GM12872 (cell line): ENCODE data around the gene PITPNC1.

Experiments used
- TF ChIP-seq, protein P1 (sequence below): IDR thresholded peaks from 3 replicates; pipeline ENCODE4 v1.5.1; 2011; ENCODE audit warnings: low read depth, mild to moderate bottlenecking, low read length, moderate library complexity; ENCODE audit not compliant: insufficient read depth

PITPNC1 gene

DNA sequence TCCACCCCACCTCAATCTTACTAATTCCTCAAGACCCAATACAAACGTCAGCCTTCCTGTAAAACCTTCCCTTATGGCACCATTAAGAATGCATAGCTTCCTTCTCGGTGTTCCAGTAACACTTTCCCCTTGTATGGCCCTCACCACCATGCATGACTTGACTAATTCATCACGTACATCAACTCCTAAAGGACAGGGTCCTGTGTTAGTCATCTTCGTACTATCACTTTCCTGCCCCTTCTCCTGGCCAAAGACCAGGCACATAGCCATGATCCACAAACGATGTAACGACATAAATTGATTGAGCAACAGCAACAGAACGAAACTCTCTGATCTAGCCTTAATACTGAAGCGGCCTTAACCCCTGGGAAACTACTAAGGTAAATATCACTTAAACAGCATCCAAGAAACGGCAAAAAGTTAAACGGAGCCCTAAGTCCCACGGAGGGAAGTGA lies 11.3 kb upstream of the PITPNC1 start:
- TF ChIP-seq, protein P1, sequence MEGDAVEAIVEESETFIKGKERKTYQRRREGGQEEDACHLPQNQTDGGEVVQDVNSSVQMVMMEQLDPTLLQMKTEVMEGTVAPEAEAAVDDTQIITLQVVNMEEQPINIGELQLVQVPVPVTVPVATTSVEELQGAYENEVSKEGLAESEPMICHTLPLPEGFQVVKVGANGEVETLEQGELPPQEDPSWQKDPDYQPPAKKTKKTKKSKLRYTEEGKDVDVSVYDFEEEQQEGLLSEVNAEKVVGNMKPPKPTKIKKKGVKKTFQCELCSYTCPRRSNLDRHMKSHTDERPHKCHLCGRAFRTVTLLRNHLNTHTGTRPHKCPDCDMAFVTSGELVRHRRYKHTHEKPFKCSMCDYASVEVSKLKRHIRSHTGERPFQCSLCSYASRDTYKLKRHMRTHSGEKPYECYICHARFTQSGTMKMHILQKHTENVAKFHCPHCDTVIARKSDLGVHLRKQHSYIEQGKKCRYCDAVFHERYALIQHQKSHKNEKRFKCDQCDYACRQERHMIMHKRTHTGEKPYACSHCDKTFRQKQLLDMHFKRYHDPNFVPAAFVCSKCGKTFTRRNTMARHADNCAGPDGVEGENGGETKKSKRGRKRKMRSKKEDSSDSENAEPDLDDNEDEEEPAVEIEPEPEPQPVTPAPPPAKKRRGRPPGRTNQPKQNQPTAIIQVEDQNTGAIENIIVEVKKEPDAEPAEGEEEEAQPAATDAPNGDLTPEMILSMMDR = no peak

DNA sequence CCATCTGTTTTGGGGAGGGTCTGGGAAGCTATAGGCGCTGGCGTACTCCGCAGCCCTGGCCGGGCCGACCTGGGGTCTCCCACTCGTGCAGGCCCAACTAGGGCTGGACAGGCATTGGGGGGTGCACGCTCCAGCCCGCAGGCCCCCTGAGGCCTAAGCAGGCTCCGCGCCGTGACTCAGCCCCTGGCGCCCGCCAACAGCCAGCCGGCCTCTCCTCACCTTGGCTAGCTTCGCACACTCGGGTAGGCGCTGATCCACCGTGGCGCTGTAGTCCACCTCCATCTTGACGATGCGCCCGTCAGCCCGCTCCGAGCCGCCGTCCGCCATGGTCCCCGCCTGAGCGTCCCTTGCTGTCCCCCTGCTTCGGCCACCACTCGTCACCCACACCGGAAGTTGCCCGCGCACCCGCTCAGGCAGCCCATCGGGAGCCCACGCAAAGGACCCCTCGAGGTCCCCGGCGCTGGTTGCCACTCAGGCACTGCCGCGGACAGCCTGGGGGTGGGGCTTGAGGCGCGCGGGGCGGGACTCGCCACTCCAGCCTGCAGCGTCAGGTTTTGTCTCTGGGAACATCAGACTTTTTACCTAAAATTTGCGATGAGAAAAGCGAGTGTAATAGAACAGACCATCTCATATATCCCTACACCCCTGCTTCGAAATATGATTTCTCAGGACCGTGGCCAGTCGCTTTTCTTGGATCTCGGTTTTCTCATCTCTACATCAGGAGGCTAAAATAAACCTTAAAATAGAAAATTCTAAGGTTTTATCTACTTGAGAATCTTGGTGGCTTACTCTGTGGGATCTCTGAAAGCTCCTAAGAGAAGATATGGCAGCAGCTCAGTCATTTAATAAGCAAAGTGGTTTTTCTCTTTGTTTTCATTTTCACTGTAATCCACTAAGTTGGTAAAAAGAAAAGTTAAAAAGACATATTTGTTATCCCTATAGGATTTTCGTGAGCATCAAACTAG lies 10.6 kb upstream of the PITPNC1 start, which contains the start of gene PSMD12:
PSMD12 (minus strand) TSS at position 385 of the 965 bp plus-strand sequence; CDS start at position 327, 58 bp downstream.
- TF ChIP-seq, protein P1 = no peak

DNA sequence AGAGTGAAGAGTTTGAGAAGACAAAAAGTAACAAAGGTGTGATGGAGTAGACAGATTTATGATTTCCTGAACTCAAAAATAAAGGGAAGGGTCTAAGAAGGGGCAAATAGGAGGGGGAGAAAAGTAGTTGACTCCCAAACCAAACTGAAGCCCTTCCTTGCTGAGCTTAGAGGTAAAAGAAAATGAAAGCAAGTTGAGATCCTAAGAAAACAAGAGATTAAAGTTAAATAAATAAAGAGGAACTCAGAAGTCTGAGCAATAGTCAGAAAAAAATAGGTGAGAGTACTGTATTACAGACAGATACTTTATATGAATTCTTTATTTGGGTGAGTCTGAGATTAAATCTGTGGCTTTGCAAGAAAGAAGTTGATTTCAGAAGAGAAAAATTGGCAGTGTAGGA lies 7.4 kb upstream of the PITPNC1 start:
- TF ChIP-seq, protein P1 = no peak

DNA sequence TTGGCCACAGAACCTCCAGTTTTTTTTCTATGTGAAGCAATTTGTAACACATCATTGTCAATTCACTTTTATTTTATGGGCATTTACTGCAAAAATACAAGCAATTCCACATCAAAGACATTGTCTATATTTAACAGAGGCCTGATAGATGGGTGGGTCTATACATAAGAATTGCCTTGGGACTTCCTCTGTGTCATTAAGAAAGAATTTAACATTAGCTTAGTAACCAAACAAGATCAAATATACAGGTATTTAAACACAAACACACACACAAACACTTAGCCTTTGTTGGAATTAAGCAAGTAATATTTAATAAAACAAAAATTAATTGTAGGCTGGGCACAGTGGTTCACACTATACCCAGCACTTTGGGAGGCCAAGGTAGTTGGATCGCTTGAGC lies 4.3 kb upstream of the PITPNC1 start:
- TF ChIP-seq, protein P1 = no peak

DNA sequence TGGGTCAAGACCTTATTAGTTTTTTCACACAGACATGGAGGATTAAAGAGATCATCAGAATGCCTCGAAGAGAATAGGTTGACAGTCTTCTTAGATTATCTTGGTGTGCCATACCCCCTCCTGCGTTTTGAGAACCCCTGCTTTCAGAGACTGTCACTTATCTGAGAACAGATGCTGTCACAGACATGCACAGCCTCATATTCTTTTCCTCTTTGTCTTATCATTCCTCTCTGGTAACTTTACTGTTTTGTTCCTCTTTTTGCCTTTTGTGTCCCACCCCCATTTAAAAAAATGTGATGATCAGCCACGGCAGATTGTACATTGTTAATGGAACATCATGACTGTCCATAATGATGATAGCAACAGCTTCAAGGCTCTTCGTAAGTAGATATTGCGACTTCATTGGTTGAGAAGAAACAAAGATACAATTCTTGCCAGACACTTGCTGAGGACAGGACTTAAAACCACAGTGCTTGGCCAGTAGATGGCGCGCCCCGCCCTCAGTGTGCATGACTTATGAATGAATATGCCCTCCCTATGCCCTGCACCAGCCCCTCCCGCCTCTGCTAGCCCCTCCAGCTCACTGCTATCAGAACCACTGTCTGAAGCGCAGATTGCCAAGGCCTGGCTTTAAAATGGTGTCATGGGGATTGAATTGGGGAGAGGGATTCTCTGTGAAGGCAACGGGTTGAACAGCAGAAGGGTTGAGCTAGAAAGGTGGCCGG lies 2.6 kb upstream of the PITPNC1 start:
- TF ChIP-seq, protein P1 = peak; percentile 85

DNA sequence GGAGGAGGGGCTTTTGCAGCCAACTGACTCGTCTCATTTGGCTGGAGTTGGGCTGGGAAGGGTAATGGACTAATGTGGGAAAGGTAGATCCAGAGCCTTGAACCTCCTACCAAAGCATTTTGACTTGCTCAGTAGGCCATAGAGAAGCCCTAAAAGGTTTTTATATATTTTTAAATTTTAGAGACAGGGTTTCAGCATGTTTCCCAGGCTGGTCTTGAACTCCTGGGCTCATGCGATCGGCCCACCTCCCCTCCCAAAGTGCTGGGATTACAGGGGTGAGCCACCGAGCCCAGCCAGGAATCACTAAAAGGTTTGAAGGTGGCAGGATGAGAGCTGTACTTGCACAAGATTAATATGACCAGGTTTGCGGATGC lies 2.0 kb upstream of the PITPNC1 start:
- TF ChIP-seq, protein P1 = no peak

DNA sequence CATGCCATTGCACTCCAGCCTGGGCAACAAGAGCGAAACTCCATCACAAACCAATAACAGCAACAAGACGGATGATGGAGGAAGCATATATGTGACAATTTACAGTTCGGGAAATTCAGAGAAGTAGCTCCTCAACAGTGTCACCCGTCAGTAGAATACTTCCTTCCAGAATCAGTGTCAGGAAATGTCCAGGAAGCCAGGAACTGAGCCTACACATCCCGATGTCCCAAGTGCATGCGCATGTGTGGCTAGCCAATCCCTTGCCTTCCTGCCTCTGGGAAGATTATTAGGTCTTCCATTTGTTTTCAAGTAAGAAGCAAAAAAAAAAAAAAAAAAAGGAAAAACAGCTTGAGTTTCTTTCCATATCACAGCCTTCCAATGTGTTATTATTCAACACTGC lies 1.4 kb upstream of the PITPNC1 start:
- TF ChIP-seq, protein P1 = no peak
